Measurements from ENCODE around the gene PWWP2B.

Gene PWWP2B

GRCh38 chr10:132448248-132448731 is 51.3 kb downstream of the PWWP2B start:
- no peak for DNase-seq (ENCODE audit: low read depth)

- no peak for DNase-seq (ENCODE audit: low read depth)
Measured at GRCh38 chr10:132449051-132449810, 52.2 kb downstream of the PWWP2B start.

- DNase-seq (ENCODE audit: low read depth): no peak
Measured at GRCh38 chr10:132449811-132450181, 52.8 kb downstream of the PWWP2B start.

GRCh38 chr10:132450466-132450824 is 53.4 kb downstream of the PWWP2B start:
- no peak for DNase-seq (ENCODE audit: low read depth)

GRCh38 chr10:132450825-132451505 is 54.0 kb downstream of the PWWP2B start:
- DNase-seq (ENCODE audit: low read depth): no peak

GRCh38 chr10:132451506-132452215 is 54.7 kb downstream of the PWWP2B start:
- DNase-seq (ENCODE audit: low read depth): no peak

GRCh38 chr10:132452216-132452650 is 55.2 kb downstream of the PWWP2B start:
- peak; percentile 69 for DNase-seq (ENCODE audit: low read depth)

- DNase-seq (ENCODE audit: low read depth): peak; percentile 85
Measured at GRCh38 chr10:132452651-132453469, 55.9 kb downstream of the PWWP2B start.

GRCh38 chr10:132453470-132453861 is 56.5 kb downstream of the PWWP2B start:
- DNase-seq (ENCODE audit: low read depth): no peak

- no peak for DNase-seq (ENCODE audit: low read depth)
Measured at GRCh38 chr10:132454296-132455198, 57.5 kb downstream of the PWWP2B start.

- no peak for DNase-seq (ENCODE audit: low read depth)
Measured at GRCh38 chr10:132455441-132455971, 58.5 kb downstream of the PWWP2B start.

GRCh38 chr10:132455986-132456847 is 59.2 kb downstream of the PWWP2B start:
- no peak for DNase-seq (ENCODE audit: low read depth)

GRCh38 chr10:132456881-132457280 is 59.9 kb downstream of the PWWP2B start:
- no peak for DNase-seq (ENCODE audit: low read depth)

GRCh38 chr10:132457328-132458070 is 60.5 kb downstream of the PWWP2B start:
- no peak for DNase-seq (ENCODE audit: low read depth)

GRCh38 chr10:132458071-132458585 is 61.1 kb downstream of the PWWP2B start:
- no peak for DNase-seq (ENCODE audit: low read depth)

- peak; percentile 48 for DNase-seq (ENCODE audit: low read depth)
Measured at GRCh38 chr10:132458586-132459300, 61.7 kb downstream of the PWWP2B start.

GRCh38 chr10:132459301-132460003 is 62.5 kb downstream of the PWWP2B start:
- DNase-seq (ENCODE audit: low read depth): no peak
